GM23338 (cell line): ENCODE measurements around the gene ORAI3. TPM values are rescaled to one million over a fixed set of nuclear protein-coding genes. Genes with fewer than 3 reads are reported as not detected.

ENCODE experiments used
- ATAC-seq: fragments of 200-7000 bp; cut with Tn5 transposase; 3 replicates; pipeline ENCODE4 v1.9.1; 2020
- DNase-seq: peaks from one replicate; pipeline ENCODE4 v3.0.0-alpha.2; 2015; ENCODE audit warnings: low spot score
- H2AFZ ChIP-seq: fragments of 200-600 bp; sonication (generic); 2 replicates; pipeline ENCODE4 v1.8.0; 2016; ENCODE audit warnings: antibody characterized with exemption, mild to moderate bottlenecking, moderate library complexity
- H3F3A ChIP-seq: fragments of 200-600 bp; sonication (generic); replicated peaks from 2 replicates; pipeline ENCODE4 v1.8.0; 2017; ENCODE audit warnings: antibody characterized with exemption, mixed run types, low read depth
- H3K27ac ChIP-seq: fragments of 200-600 bp; sonication (generic); 2 replicates; pipeline ENCODE4 v1.6.1; 2016; ENCODE audit warnings: low read depth
- H3K27me3 ChIP-seq: fragments of 200-600 bp; sonication (generic); 2 replicates; pipeline ENCODE4 v1.8.0; 2016; ENCODE audit warnings: mild to moderate bottlenecking, mixed run types, moderate library complexity; ENCODE audit not compliant: insufficient read depth
- H3K36me3 ChIP-seq: fragments of 200-600 bp; sonication (generic); 2 replicates; pipeline ENCODE4 v1.8.0; 2016; ENCODE audit warnings: mild to moderate bottlenecking; ENCODE audit not compliant: insufficient read depth
- H3K4me1 ChIP-seq: fragments of 200-600 bp; sonication (generic); 2 replicates; pipeline ENCODE4 v1.8.0; 2016; ENCODE audit warnings: mild to moderate bottlenecking, moderate library complexity; ENCODE audit not compliant: insufficient read depth
- H3K4me2 ChIP-seq: fragments of 200-600 bp; sonication (generic); 2 replicates; pipeline ENCODE4 v1.7.1; 2017; ENCODE audit warnings: mixed run types
- H3K4me3 ChIP-seq: fragments of 200-600 bp; sonication (generic); 2 replicates; pipeline ENCODE4 v1.6.1; 2016; ENCODE audit warnings: mixed run types
- H3K79me2 ChIP-seq: fragments of 200-600 bp; sonication (generic); replicated peaks from 2 replicates; pipeline ENCODE4 v1.8.0; 2017; ENCODE audit warnings: mild to moderate bottlenecking; ENCODE audit not compliant: insufficient read depth
- H3K9me2 ChIP-seq: fragments of 200-600 bp; sonication (generic); 2 replicates; pipeline ENCODE4 v1.8.0; 2017; ENCODE audit not compliant: insufficient read depth
- H4K20me1 ChIP-seq: fragments of 200-600 bp; sonication (generic); replicated peaks from 2 replicates; pipeline ENCODE4 v1.8.0; 2017; ENCODE audit warnings: mild to moderate bottlenecking; ENCODE audit not compliant: insufficient read depth
- H3K27ac Mint-ChIP-seq: 2 replicates; pipeline ENCODE4 v1.8.0; 2020; ENCODE audit warnings: inconsistent platforms, mild to moderate bottlenecking, moderate library complexity, mixed read lengths
- H3K27me3 Mint-ChIP-seq: 3 replicates; pipeline ENCODE4 v1.8.0; 2022; ENCODE audit warnings: low read depth, mild to moderate bottlenecking, moderate library complexity, mixed read lengths, inconsistent platforms; ENCODE audit not compliant: insufficient read depth, poor library complexity
- H3K36me3 Mint-ChIP-seq: 3 replicates; pipeline ENCODE4 v1.8.0; 2021; ENCODE audit warnings: low read depth, mild to moderate bottlenecking, inconsistent platforms, moderate library complexity, mixed read lengths
- H3K4me1 Mint-ChIP-seq: 3 replicates; pipeline ENCODE4 v1.8.0; 2020; ENCODE audit warnings: mild to moderate bottlenecking, inconsistent platforms, mixed read lengths
- H3K4me3 Mint-ChIP-seq: 3 replicates; pipeline ENCODE4 v1.8.0; 2021; ENCODE audit warnings: moderate library complexity, mild to moderate bottlenecking, inconsistent platforms, mixed read lengths
- H3K9me3 Mint-ChIP-seq: 3 replicates; pipeline ENCODE4 v1.8.0; 2020; ENCODE audit warnings: moderate library complexity, mild to moderate bottlenecking, inconsistent platforms, mixed read lengths
- CREB1 ChIP-seq: fragments of 250-450 bp; sonication (Bioruptor Pico); IDR thresholded peaks from 2 replicates; pipeline ENCODE4 v1.5.0; 2020; ENCODE audit warnings: low read depth, mild to moderate bottlenecking, moderate library complexity
- EZH2 ChIP-seq: fragments of 200-600 bp; sonication (generic); IDR thresholded peaks from one replicate; pipeline ENCODE4 v1.8.0; 2017; ENCODE audit warnings: antibody characterized with exemption, mild to moderate bottlenecking, low read depth; ENCODE audit not compliant: unreplicated experiment
- EZH2phosphoT487 ChIP-seq: fragments of 200-600 bp; sonication (generic); IDR thresholded peaks from one replicate; pipeline ENCODE4 v1.8.1; 2018; ENCODE audit warnings: antibody characterized with exemption; ENCODE audit not compliant: unreplicated experiment
- JUNB ChIP-seq: IDR thresholded peaks from one replicate; pipeline ENCODE4 v1.6.1; 2016; ENCODE audit warnings: antibody characterized with exemption; ENCODE audit not compliant: unreplicated experiment
- NANOG ChIP-seq: IDR thresholded peaks from 2 replicates; pipeline ENCODE4 v1.6.1; 2016; ENCODE audit warnings: antibody characterized with exemption, borderline replicate concordance
- POLR2AphosphoS5 ChIP-seq: IDR thresholded peaks from 2 replicates; pipeline ENCODE4 v1.6.1; 2016; ENCODE audit warnings: antibody characterized with exemption, low read depth
- STAT1 ChIP-seq: IDR thresholded peaks from one replicate; pipeline ENCODE4 v1.6.1; 2016; ENCODE audit warnings: antibody characterized with exemption; ENCODE audit not compliant: unreplicated experiment
- ZNF114 ChIP-seq: fragments of 250-450 bp; sonication (Bioruptor Pico); IDR thresholded peaks from 2 replicates; pipeline ENCODE4 v1.5.0; 2020; ENCODE audit warnings: mild to moderate bottlenecking, moderate library complexity
- ZNF331 ChIP-seq: fragments of 250-450 bp; sonication (Bioruptor Pico); IDR thresholded peaks from 2 replicates; pipeline ENCODE4 v1.5.0; 2020; ENCODE audit warnings: low read depth, mild to moderate bottlenecking, moderate library complexity
- polyA plus RNA-seq: library from polyadenylated mRNA; unstranded; fragments of >200 nt; fragmentation: Nextera tagmentation; extraction: Ambion mirVana; gene quantifications from 2 replicates; pipeline ENCODE4 v1.2.1, GENCODE V29; 2016
- total RNA-seq: library from RNA; depleted of rRNA; stranded (reverse); fragments of >200 nt; shearing (Covaris generic); gene quantifications from 2 replicates; pipeline ENCODE4 v1.2.3, GENCODE V29; 2014
- TF ChIP-seq, protein P1 (sequence below), 2 experiments: fragments of 200-600 bp in 1 of 2; sonication (generic) in 1 of 2; conservative IDR thresholded peaks; 2 replicates each; pipeline versions ENCODE4 v1.5.1 to v1.6.1; 2016 to 2017; ENCODE audit warnings: antibody characterized with exemption in 2 of 2, low read depth in 2 of 2, mild to moderate bottlenecking in 2 of 2, moderate library complexity in 1 of 2
- TF ChIP-seq, protein P2 (sequence below): IDR thresholded peaks from 2 replicates; pipeline ENCODE4 v1.6.1; 2016; ENCODE audit warnings: antibody characterized with exemption
- TF ChIP-seq, protein P3 (sequence below): IDR thresholded peaks from one replicate; pipeline ENCODE4 v1.6.1; 2018; ENCODE audit warnings: antibody characterized with exemption; ENCODE audit not compliant: unreplicated experiment

ORAI3 gene
- total and polyA plus RNA-seq, 2 experiments from 2014 or later: 6.9 to 15.9 TPM

DNA sequence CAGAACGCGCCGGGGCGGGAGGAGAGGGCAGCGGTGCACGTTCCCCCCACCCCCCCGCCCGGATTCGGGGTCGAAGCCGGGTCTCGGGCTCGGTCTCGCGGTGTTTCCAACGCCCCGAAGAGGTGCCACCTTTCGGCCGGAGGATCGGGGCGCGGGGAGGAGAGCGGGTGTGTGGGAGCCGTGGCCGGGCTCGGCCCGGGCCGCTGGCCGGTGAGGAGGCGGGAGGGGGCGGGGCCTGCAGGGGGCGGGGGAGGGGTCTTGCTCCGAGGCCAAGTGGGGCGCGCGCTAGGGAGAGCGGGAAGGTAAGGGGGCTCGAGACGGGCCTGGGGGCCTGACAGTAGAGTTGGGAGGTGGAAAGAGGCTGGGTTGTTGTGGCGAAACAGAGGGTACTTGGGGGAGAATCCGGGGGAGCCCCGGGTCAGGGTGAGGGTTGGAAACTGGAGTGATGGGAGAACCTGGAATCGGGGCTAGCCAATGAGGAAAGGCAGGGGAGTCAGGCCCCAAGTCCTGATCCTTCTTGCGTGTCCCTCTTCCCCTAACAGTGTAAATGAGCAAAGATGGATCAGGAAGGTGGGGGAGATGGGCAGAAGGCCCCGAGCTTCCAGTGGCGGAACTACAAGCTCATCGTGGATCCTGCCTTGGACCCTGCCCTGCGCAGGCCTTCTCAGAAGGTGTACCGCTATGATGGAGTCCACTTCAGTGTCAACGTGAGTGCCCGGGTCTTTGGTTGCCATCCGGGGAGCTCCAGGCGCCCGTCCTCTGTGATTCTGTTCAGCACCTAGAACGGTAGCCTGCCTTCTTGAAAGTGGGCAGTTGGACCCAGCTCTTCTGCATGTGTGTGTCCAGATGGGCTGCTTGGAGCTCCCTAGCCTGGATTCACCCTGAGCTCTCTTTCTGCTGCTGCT, 9.6 kb downstream of the ORAI3 start:
- DNase-seq: peak; percentile 75
- H3K4me3 ChIP-seq: peak overlapping the region; percentile 100
- Mint-ChIP-seq H3K9me3 (no peaks in the 10 kb centered on the region), H3K4me3 (peak overlapping the region; percentile 95), H3K27ac (peak overlapping the region; percentile 94), H3K27me3 (peaks cover 11% of the 10 kb centered on the region), H3K36me3 (peaks cover 49% of the 10 kb centered on the region), H3K4me1 (peaks cover 13% of the 10 kb centered on the region)
- peak; percentile 16 for ATAC-seq
- peaks cover 30% of the 10 kb centered on the region for H3F3A ChIP-seq
- H3K36me3 ChIP-seq: peaks cover 44% of the 10 kb centered on the region
- H4K20me1 ChIP-seq: peaks cover 32% of the 10 kb centered on the region
- peaks cover 38% of the 10 kb centered on the region for H3K79me2 ChIP-seq
- H3K4me2 ChIP-seq: peak overlapping the region; percentile 86
- peak overlapping the region; percentile 26; the same call in 1 of the 2 replicates for H3K27ac ChIP-seq
- H3K9me2 ChIP-seq: no peaks in the 10 kb centered on the region
- H3K4me1 ChIP-seq: no peaks in the 10 kb centered on the region
- TF ChIP-seq, protein P1, sequence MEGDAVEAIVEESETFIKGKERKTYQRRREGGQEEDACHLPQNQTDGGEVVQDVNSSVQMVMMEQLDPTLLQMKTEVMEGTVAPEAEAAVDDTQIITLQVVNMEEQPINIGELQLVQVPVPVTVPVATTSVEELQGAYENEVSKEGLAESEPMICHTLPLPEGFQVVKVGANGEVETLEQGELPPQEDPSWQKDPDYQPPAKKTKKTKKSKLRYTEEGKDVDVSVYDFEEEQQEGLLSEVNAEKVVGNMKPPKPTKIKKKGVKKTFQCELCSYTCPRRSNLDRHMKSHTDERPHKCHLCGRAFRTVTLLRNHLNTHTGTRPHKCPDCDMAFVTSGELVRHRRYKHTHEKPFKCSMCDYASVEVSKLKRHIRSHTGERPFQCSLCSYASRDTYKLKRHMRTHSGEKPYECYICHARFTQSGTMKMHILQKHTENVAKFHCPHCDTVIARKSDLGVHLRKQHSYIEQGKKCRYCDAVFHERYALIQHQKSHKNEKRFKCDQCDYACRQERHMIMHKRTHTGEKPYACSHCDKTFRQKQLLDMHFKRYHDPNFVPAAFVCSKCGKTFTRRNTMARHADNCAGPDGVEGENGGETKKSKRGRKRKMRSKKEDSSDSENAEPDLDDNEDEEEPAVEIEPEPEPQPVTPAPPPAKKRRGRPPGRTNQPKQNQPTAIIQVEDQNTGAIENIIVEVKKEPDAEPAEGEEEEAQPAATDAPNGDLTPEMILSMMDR (conservative IDR thresholded peaks at IDR 0.05; ENCODE audit: low read depth in 2 of 2): 0 out of 4 replicates have a peak, but pooled peaks of 1 of the 2 experiments have one; percentile 1
- TF ChIP-seq EZH2: no peak
- H3K27me3 ChIP-seq: no peaks in the 10 kb centered on the region
- no peak overlapping the region for H2AFZ ChIP-seq

DNA sequence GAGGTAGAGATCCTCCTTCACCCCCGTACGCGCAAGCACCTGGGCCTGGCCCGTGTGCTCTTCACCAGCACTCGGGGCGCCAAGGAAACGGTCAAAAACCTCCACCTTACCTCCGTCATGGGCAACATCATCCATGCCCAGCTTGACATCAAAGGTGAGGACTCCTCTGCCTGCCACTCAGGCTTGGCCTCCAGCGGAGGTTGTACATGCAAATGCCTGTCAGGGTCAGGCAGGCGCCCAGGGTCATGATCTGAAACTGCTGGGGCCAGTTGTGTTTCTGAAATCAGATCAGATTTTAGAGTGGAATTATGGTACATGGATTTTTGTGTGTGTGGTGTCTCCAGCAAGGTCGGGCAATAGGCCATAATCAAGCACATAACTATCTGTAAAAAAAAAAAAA, 12.5 kb downstream of the ORAI3 start:
- H3K4me3 Mint-ChIP-seq: no peak overlapping the region
- Histone ChIP-seq H3K36me3 (peaks cover 44% of the 10 kb centered on the region), H4K20me1 (peaks cover 31% of the 10 kb centered on the region)
- TF ChIP-seq NANOG (no peak), JUNB (no peak), STAT1 (no peak), ZNF114 (no peak), EZH2 (no peak), CREB1 (CRISPR knock-in tag) (no peak), EZH2phosphoT487 (no peak), POLR2AphosphoS5 (no peak), ZNF331 (CRISPR knock-in tag) (no peak)
- TF ChIP-seq, protein P2, sequence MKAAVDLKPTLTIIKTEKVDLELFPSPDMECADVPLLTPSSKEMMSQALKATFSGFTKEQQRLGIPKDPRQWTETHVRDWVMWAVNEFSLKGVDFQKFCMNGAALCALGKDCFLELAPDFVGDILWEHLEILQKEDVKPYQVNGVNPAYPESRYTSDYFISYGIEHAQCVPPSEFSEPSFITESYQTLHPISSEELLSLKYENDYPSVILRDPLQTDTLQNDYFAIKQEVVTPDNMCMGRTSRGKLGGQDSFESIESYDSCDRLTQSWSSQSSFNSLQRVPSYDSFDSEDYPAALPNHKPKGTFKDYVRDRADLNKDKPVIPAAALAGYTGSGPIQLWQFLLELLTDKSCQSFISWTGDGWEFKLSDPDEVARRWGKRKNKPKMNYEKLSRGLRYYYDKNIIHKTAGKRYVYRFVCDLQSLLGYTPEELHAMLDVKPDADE: no peak
- TF ChIP-seq, protein P3, sequence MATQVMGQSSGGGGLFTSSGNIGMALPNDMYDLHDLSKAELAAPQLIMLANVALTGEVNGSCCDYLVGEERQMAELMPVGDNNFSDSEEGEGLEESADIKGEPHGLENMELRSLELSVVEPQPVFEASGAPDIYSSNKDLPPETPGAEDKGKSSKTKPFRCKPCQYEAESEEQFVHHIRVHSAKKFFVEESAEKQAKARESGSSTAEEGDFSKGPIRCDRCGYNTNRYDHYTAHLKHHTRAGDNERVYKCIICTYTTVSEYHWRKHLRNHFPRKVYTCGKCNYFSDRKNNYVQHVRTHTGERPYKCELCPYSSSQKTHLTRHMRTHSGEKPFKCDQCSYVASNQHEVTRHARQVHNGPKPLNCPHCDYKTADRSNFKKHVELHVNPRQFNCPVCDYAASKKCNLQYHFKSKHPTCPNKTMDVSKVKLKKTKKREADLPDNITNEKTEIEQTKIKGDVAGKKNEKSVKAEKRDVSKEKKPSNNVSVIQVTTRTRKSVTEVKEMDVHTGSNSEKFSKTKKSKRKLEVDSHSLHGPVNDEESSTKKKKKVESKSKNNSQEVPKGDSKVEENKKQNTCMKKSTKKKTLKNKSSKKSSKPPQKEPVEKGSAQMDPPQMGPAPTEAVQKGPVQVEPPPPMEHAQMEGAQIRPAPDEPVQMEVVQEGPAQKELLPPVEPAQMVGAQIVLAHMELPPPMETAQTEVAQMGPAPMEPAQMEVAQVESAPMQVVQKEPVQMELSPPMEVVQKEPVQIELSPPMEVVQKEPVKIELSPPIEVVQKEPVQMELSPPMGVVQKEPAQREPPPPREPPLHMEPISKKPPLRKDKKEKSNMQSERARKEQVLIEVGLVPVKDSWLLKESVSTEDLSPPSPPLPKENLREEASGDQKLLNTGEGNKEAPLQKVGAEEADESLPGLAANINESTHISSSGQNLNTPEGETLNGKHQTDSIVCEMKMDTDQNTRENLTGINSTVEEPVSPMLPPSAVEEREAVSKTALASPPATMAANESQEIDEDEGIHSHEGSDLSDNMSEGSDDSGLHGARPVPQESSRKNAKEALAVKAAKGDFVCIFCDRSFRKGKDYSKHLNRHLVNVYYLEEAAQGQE: no peak
- TF ChIP-seq, protein P1 (conservative IDR thresholded peaks at IDR 0.05; ENCODE audit: low read depth in 2 of 2): no peak

More for the DNA sequence above, 12.5 kb downstream of the ORAI3 start:
- Histone ChIP-seq H2AFZ (no peak overlapping the region), H3K4me1 (no peaks in the 10 kb centered on the region), H3K4me3 (no peak overlapping the region), H3F3A (peaks cover 22% of the 10 kb centered on the region), H3K27me3 (no peaks in the 10 kb centered on the region), H3K27ac (no peak overlapping the region), H3K9me2 (no peaks in the 10 kb centered on the region), H3K4me2 (no peak overlapping the region), H3K79me2 (peaks cover 38% of the 10 kb centered on the region)
- Mint-ChIP-seq H3K9me3 (no peaks in the 10 kb centered on the region), H3K27ac (no peak overlapping the region), H3K27me3 (peaks cover 10% of the 10 kb centered on the region), H3K4me1 (peaks cover 7% of the 10 kb centered on the region; the same call in 2 of the 3 replicates), H3K36me3 (peaks cover 73% of the 10 kb centered on the region)
- ATAC-seq: no peak
- no peak for DNase-seq
